Progenitor cell of endocrine pancreas (in vitro differentiated cells): ENCODE measurements around the gene GGNBP2. TPM values are rescaled to one million over a fixed set of nuclear protein-coding genes. Genes with fewer than 3 reads are reported as not detected.

ENCODE experiments used
- DNase-seq: peaks from one replicate; pipeline ENCODE4 v3.0.0; 2021; ENCODE audit warnings: low spot score; ENCODE audit not compliant: unreplicated experiment
- H3K27ac Mint-ChIP-seq: 2 replicates; pipeline ENCODE4 v1.8.0; 2021; ENCODE audit warnings: mild to moderate bottlenecking, moderate library complexity, mixed read lengths
- H3K27me3 Mint-ChIP-seq: 2 replicates; pipeline ENCODE4 v1.8.0; 2021; ENCODE audit warnings: mixed read lengths
- H3K36me3 Mint-ChIP-seq: 2 replicates; pipeline ENCODE4 v1.8.0; 2022; ENCODE audit warnings: mixed read lengths; ENCODE audit not compliant: insufficient read depth
- H3K4me1 Mint-ChIP-seq: 2 replicates; pipeline ENCODE4 v1.8.0; 2021; ENCODE audit warnings: low read depth, mixed read lengths
- H3K4me3 Mint-ChIP-seq: 2 replicates; pipeline ENCODE4 v1.8.0; 2021; ENCODE audit warnings: low read depth, mild to moderate bottlenecking, moderate library complexity, mixed read lengths
- H3K9me3 Mint-ChIP-seq: 2 replicates; pipeline ENCODE4 v1.8.0; 2021; ENCODE audit warnings: low read depth, mixed read lengths
- CTCF ChIP-seq: fragments of 200-600 bp; sonication (generic); IDR thresholded peaks from one replicate; pipeline ENCODE4 v1.5.0; 2021; ENCODE audit warnings: antibody characterized with exemption, mild to moderate bottlenecking; ENCODE audit not compliant: unreplicated experiment
- total RNA-seq: library from RNA; stranded (reverse); gene quantifications from 2 replicates; pipeline ENCODE4 v1.2.1, GENCODE V29; 2021

Gene GGNBP2
- total RNA-seq, 1 donor from 2014 or later, result 74.2 TPM

GRCh38 chr17:36591434-36592315, 47.0 kb downstream of the GGNBP2 start, which contains the start of gene DHRS11:
TSS of gene DHRS11 (plus strand) at chr17:36591879. CDS start at chr17:36592010, 131 bp downstream.
- H3K27ac Mint-ChIP-seq, result peak within 1 kb of the TSS; percentile 49
- TF ChIP-seq CTCF, result no peak
- H3K4me3 Mint-ChIP-seq, result peak within 1 kb of the TSS; percentile 75
- peaks cover 13% of the 10 kb centered on the region for H3K4me1 Mint-ChIP-seq
- no peaks in the 10 kb centered on the region for H3K27me3 Mint-ChIP-seq
- H3K9me3 Mint-ChIP-seq, result no peaks in the 10 kb centered on the region
- DNase-seq, result peak; percentile 72
- H3K36me3 Mint-ChIP-seq, result peaks cover 8% of the 10 kb centered on the region

GRCh38 chr17:36592316-36592715, 47.6 kb downstream of the GGNBP2 start:
- DNase-seq, result no peak
- H3K9me3 Mint-ChIP-seq, result no peaks in the 10 kb centered on the region
- peaks cover 13% of the 10 kb centered on the region for H3K4me1 Mint-ChIP-seq
- peak overlapping the region; percentile 75 for H3K4me3 Mint-ChIP-seq
- no peak for TF ChIP-seq CTCF
- no peaks in the 10 kb centered on the region for H3K27me3 Mint-ChIP-seq
- H3K36me3 Mint-ChIP-seq, result peaks cover 7% of the 10 kb centered on the region
- H3K27ac Mint-ChIP-seq, result peak overlapping the region; percentile 49

- H3K36me3 Mint-ChIP-seq, result peaks cover 7% of the 10 kb centered on the region
- TF ChIP-seq CTCF, result no peak
- H3K27me3 Mint-ChIP-seq, result no peaks in the 10 kb centered on the region
- DNase-seq, result no peak
- H3K27ac Mint-ChIP-seq, result peak overlapping the region; percentile 49
- peak overlapping the region; percentile 75 for H3K4me3 Mint-ChIP-seq
- peaks cover 13% of the 10 kb centered on the region for H3K4me1 Mint-ChIP-seq
- H3K9me3 Mint-ChIP-seq, result no peaks in the 10 kb centered on the region
Measured at GRCh38 chr17:36592716-36593321, 48.1 kb downstream of the GGNBP2 start.

- Mint-ChIP-seq H3K36me3 (peaks cover 5% of the 10 kb centered on the region), H3K4me3 (peak overlapping the region; percentile 37), H3K4me1 (peaks cover 13% of the 10 kb centered on the region), H3K27me3 (no peaks in the 10 kb centered on the region), H3K9me3 (no peaks in the 10 kb centered on the region), H3K27ac (no peak overlapping the region)
- no peak for DNase-seq
- TF ChIP-seq CTCF, result no peak
Measured at GRCh38 chr17:36593656-36594316, 49.1 kb downstream of the GGNBP2 start.

- peaks cover 13% of the 10 kb centered on the region for H3K4me1 Mint-ChIP-seq
Measured at GRCh38 chr17:36594626-36595401, 50.1 kb downstream of the GGNBP2 start.

More at GRCh38 chr17:36594626-36595401, 50.1 kb downstream of the GGNBP2 start:
- Mint-ChIP-seq H3K36me3 (peaks cover 3% of the 10 kb centered on the region), H3K27ac (no peak overlapping the region), H3K27me3 (no peaks in the 10 kb centered on the region), H3K4me3 (no peak overlapping the region), H3K9me3 (no peaks in the 10 kb centered on the region)
- DNase-seq, result no peak
- TF ChIP-seq CTCF, result no peak
